A549 (cell line): ENCODE data around the gene MAGI1. TPM values are rescaled to one million over a fixed set of nuclear protein-coding genes. Genes with fewer than 3 reads are reported as not detected.

Source experiments
- ATAC-seq, 2 experiments: fragments of 200-7000 bp in 1 of 2; fragments of >200 bp in 1 of 2; cut with Nextera tagmentation in 1 of 2; cut with Tn5 transposase in 1 of 2; 3 replicates each; pipeline versions ENCODE4 v1.8.0 to v1.9.1; 2018 to 2020; ENCODE audit warnings: mild to moderate bottlenecking in 1 of 2, moderate library complexity in 1 of 2
- CTCF ChIA-PET: fragments of 300-600 bp; sonication (Branson Sonifier 250); formaldehyde crosslinking; extraction: SDS; loops from one replicate; lab custom pipeline; 2021; ENCODE audit warnings: antibody characterized with exemption, inconsistent platforms; lab: Yijun Ruan, JAX
- POLR2A ChIA-PET: fragments of 350-600 bp; formaldehyde crosslinking; extraction: SDS; loops from one replicate; lab custom pipeline; 2021; ENCODE audit warnings: antibody characterized with exemption, inconsistent platforms; lab: Yijun Ruan, JAX
- DNase-seq, 2 experiments: peaks; one replicate each; pipeline versions ENCODE4 v3.0.0 to v3.0.0-alpha.2; 2011 to 2016; ENCODE audit warnings: low read depth in 1 of 2, low spot score in 1 of 2
- FAIRE-seq: peaks from 2 replicates; lab custom pipeline; 2011; peaks lifted over from hg19 to GRCh38; lab: Jason Lieb, UNC
- H3K27ac ChIP-seq, 2 experiments: fragments of >200 bp; sonication (Bioruptor Twin); formaldehyde crosslinking; 3 replicates each; pipeline ENCODE4 v1.5.1; 2016 to 2017
- H3K4me1 ChIP-seq: fragments of >200 bp; sonication (Bioruptor Twin); formaldehyde crosslinking; 3 replicates; pipeline ENCODE4 v1.6.1; 2016
- H3K4me2 ChIP-seq: fragments of >200 bp; sonication (Bioruptor Twin); formaldehyde crosslinking; 3 replicates; pipeline ENCODE4 v1.6.1; 2016
- H3K4me3 ChIP-seq: fragments of >200 bp; sonication (Bioruptor Twin); formaldehyde crosslinking; 3 replicates; pipeline ENCODE4 v1.5.1; 2016
- H3K9me3 ChIP-seq: fragments of >200 bp; sonication (Bioruptor Twin); formaldehyde crosslinking; 3 replicates; pipeline ENCODE4 v1.6.1; 2016
- BHLHE40 ChIP-seq: IDR thresholded peaks from 2 replicates; pipeline ENCODE4 v1.6.1; 2012; ENCODE audit warnings: low read depth, low read length, inconsistent platforms
- CBX8 ChIP-seq: fragments of 200-600 bp; sonication (generic); IDR thresholded peaks from 2 replicates; pipeline ENCODE4 v1.6.1; 2016
- CHD2 ChIP-seq: fragments of 150-350 bp; IDR thresholded peaks from 2 replicates; pipeline ENCODE4 v1.6.1; 2014; ENCODE audit warnings: low read length; ENCODE audit not compliant: partially characterized antibody
- EP300 ChIP-seq, 2 experiments: fragments of >200 bp; sonication (Bioruptor Twin); formaldehyde crosslinking; IDR thresholded peaks; 2 replicates in 1 of 2; 3 replicates in 1 of 2; pipeline ENCODE4 v1.6.1; 2016 to 2017
- ESRRA ChIP-seq: fragments of 150-350 bp; IDR thresholded peaks from 2 replicates; pipeline ENCODE4 v1.6.1; 2014; ENCODE audit warnings: mild to moderate bottlenecking, low read length, borderline replicate concordance
- FOSB ChIP-seq: fragments of 250-450 bp; sonication (Bioruptor Pico); IDR thresholded peaks from 2 replicates; pipeline ENCODE4 v1.5.0; 2020; ENCODE audit warnings: mild to moderate bottlenecking, moderate library complexity
- GATA3 ChIP-seq: IDR thresholded peaks from 2 replicates; pipeline ENCODE4 v1.6.1; 2012; ENCODE audit warnings: borderline replicate concordance
- HEYL ChIP-seq: fragments of 250-450 bp; sonication (Bioruptor Pico); IDR thresholded peaks from 2 replicates; pipeline ENCODE4 v1.8.0; 2021; ENCODE audit warnings: mild to moderate bottlenecking, moderate library complexity
- POLR2AphosphoS2 ChIP-seq: conservative IDR thresholded peaks from 2 replicates; pipeline ENCODE4 v1.6.1; 2012; ENCODE audit warnings: low read length, improper control_type of control experiment, inconsistent platforms
- RAD21 ChIP-seq, 2 experiments: fragments of >200 bp in 1 of 2; sonication (Bioruptor Twin) in 1 of 2; formaldehyde crosslinking in 1 of 2; IDR thresholded peaks in 1 of 2; conservative IDR thresholded peaks in 1 of 2; 2 replicates in 1 of 2; 3 replicates in 1 of 2; pipeline ENCODE4 v1.6.1; 2012 to 2018; ENCODE audit warnings: inconsistent platforms in 1 of 2
- RFX5 ChIP-seq: fragments of 450-650 bp; IDR thresholded peaks from 2 replicates; pipeline ENCODE4 v1.7.1; 2014; ENCODE audit warnings: antibody characterized with exemption, mild to moderate bottlenecking, moderate library complexity
- RNF2 ChIP-seq: fragments of 200-600 bp; sonication (generic); IDR thresholded peaks from 2 replicates; pipeline ENCODE4 v1.6.1; 2016; ENCODE audit warnings: low read depth, mild to moderate bottlenecking, antibody characterized with exemption, moderate library complexity, borderline replicate concordance
- TFCP2L1 ChIP-seq: fragments of 250-450 bp; sonication (Bioruptor Pico); IDR thresholded peaks from 2 replicates; pipeline ENCODE4 v1.5.0; 2021; ENCODE audit warnings: mild to moderate bottlenecking
- TP53 ChIP-seq: fragments of 250-450 bp; sonication (Bioruptor Pico); IDR thresholded peaks from 2 replicates; pipeline ENCODE4 v1.5.0; 2021; ENCODE audit warnings: mild to moderate bottlenecking, moderate library complexity
- ZFP36 ChIP-seq: fragments of 450-650 bp; IDR thresholded peaks from 2 replicates; pipeline ENCODE4 v1.6.1; 2014; ENCODE audit warnings: borderline replicate concordance; ENCODE audit not compliant: partially characterized antibody
- WGBS: methylation state at CpG from one replicate; pipeline ENCODE4 v1.1.6; 2017; ENCODE audit errors: missing lambda C conversion rate; 5-methylcytosine and 5-hydroxymethylcytosine counted together
- polyA plus RNA-seq, 4 experiments: library from polyadenylated mRNA; depleted of rRNA in 3 of 4; stranded (reverse); fragments of >200 nt; fragmentation: RNase III in 1 of 4; extraction: RNeasy Plus Mini Kit Qiagen cat#74134 plus additional on column Dnase treatment in 1 of 4; gene quantifications; 2 replicates in 3 of 4; 3 replicates in 1 of 4; pipeline ENCODE4 v1.2.3, GENCODE V29; 2011 to 2017
- TF ChIP-seq, protein P1 (sequence below): fragments of >200 bp; sonication (Bioruptor Twin); formaldehyde crosslinking; IDR thresholded peaks from 3 replicates; pipeline ENCODE4 v1.5.1; 2016
- TF ChIP-seq, protein P2 (sequence below): fragments of >200 bp; sonication (Bioruptor Twin); formaldehyde crosslinking; IDR thresholded peaks from 3 replicates; pipeline ENCODE4 v1.6.1; 2016
- TF ChIP-seq, protein P3 (sequence below): IDR thresholded peaks from 2 replicates; pipeline ENCODE4 v1.6.1; 2012
- TF ChIP-seq, protein P4 (sequence below): fragments of 250-450 bp; sonication (Bioruptor Pico); IDR thresholded peaks from 2 replicates; pipeline ENCODE4 v1.5.0; 2020; ENCODE audit warnings: low read depth, mild to moderate bottlenecking, moderate library complexity

The MAGI1 gene
- polyA plus RNA-seq, 2 of the 4 experiments (the other 2 are of a cell fraction): 4.7 to 6.6 TPM

DNA sequence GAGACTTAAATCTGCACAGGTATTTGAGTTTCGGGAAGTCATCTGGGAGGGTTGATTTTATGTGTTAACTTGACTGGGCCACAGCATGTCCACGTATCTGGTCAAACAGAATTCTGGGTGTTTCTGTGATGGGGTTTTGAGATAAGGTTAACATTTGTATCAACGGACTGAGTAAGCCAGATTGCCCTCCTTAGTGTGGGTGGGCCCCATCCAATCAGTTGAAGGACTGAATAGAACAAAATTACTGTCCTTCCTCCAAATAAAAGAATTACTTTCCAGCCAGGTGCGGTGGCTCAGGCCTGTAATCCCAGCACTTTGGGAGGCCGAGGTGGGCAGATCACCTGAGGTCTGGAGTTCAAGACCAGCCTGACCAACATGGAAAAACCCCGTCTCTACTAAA, 399.3 kb downstream of the MAGI1 start:
- ChIA-PET CTCF (no interaction called here), POLR2A (no interaction called here)
- Histone ChIP-seq H3K4me2 (no peak overlapping the region), H3K27ac (no peak overlapping the region), H3K9me3 (no peaks in the 10 kb centered on the region), H3K4me3 (no peak overlapping the region), H3K4me1 (no peaks in the 10 kb centered on the region)
- 81% methylated on average over 6 of the region's 6 CpGs for WGBS
- no peak for DNase-seq
- no peak for ATAC-seq
- no peak for TF ChIP-seq TP53 (CRISPR knock-in tag)
- FAIRE-seq: no peak

DNA sequence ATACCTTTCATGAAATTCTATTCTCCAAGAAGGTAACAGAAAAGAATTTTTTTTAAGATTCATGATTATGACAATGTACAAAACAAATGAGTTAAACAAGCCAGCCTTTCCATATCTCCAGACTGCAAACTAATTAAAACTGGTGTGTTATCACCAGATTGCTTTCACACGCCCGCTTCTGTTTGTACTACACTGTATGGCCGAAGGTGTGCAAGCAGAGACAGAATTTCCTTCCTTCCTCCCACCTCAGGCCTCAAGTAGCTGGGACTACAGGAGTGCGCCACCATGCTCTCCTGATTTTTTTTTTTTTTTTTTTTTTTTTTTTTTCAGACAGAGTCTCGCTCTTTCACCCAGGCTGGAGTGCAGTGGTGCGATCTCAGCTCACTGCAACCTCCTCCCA, 400.4 kb downstream of the MAGI1 start:
- no peak overlapping the region for H3K4me3 ChIP-seq
- H3K4me2 ChIP-seq: no peak overlapping the region
- TF ChIP-seq RNF2 (no peak), CHD2 (no peak), GATA3 (no peak), RFX5 (no peak), RAD21 (conservative IDR thresholded peaks at IDR 0.05 in 1 of 2, IDR thresholded peaks at IDR 0.05 in 1 of 2) (no peak)
- TF ChIP-seq, protein P1, sequence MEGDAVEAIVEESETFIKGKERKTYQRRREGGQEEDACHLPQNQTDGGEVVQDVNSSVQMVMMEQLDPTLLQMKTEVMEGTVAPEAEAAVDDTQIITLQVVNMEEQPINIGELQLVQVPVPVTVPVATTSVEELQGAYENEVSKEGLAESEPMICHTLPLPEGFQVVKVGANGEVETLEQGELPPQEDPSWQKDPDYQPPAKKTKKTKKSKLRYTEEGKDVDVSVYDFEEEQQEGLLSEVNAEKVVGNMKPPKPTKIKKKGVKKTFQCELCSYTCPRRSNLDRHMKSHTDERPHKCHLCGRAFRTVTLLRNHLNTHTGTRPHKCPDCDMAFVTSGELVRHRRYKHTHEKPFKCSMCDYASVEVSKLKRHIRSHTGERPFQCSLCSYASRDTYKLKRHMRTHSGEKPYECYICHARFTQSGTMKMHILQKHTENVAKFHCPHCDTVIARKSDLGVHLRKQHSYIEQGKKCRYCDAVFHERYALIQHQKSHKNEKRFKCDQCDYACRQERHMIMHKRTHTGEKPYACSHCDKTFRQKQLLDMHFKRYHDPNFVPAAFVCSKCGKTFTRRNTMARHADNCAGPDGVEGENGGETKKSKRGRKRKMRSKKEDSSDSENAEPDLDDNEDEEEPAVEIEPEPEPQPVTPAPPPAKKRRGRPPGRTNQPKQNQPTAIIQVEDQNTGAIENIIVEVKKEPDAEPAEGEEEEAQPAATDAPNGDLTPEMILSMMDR: no peak
- TF ChIP-seq, protein P2, sequence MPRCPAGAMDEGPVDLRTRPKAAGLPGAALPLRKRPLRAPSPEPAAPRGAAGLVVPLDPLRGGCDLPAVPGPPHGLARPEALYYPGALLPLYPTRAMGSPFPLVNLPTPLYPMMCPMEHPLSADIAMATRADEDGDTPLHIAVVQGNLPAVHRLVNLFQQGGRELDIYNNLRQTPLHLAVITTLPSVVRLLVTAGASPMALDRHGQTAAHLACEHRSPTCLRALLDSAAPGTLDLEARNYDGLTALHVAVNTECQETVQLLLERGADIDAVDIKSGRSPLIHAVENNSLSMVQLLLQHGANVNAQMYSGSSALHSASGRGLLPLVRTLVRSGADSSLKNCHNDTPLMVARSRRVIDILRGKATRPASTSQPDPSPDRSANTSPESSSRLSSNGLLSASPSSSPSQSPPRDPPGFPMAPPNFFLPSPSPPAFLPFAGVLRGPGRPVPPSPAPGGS: no peak
- POLR2A ChIA-PET: interaction anchor here (0.6 kb wide), 1 partner anchor 175 kb away, joined by 3 read pairs; no protein-coding TSS in a partner anchor
- 95% methylated on average over 6 of the region's 6 CpGs for WGBS
- ATAC-seq (no peak), DNase-seq (no peak), FAIRE-seq (no peak)
- no peaks in the 10 kb centered on the region for H3K4me1 ChIP-seq
- CTCF ChIA-PET: no interaction called here
- no peak overlapping the region for H3K27ac ChIP-seq
- no peaks in the 10 kb centered on the region for H3K9me3 ChIP-seq

DNA sequence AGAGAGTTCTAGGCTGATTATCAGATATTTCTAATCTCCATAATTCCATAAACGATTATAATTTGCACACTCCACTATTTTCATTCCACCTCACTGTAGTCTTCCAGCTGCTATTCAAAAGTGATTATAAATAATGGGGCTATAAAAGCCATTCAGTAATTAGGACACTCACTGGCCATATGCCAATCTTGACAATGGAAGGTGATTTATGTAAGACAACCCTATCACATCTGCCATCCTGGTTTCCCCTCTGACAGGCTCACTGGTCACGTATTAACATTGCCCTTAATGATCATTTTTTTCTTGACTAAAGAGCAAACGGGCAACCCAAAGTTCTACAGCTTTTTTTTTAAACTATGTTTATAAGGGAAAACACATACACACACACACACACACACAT, 402.4 kb downstream of the MAGI1 start:
- Histone ChIP-seq H3K27ac (no peak overlapping the region), H3K4me2 (no peak overlapping the region), H3K4me1 (no peaks in the 10 kb centered on the region), H3K4me3 (no peak overlapping the region), H3K9me3 (no peaks in the 10 kb centered on the region)
- 56% methylated on average over 3 of the region's 3 CpGs for WGBS
- ATAC-seq: no peak
- no peak for DNase-seq
- ChIA-PET CTCF (no interaction called here), POLR2A (no interaction called here)
- no peak for FAIRE-seq
- TF ChIP-seq, protein P2: no peak
- TF ChIP-seq TP53 (CRISPR knock-in tag) (no peak), EP300 (IDR thresholded peaks at IDR 0.05) (no peak), ESRRA (no peak), POLR2AphosphoS2 (no peak), TFCP2L1 (CRISPR knock-in tag) (no peak), CHD2 (no peak), ZFP36 (no peak), HEYL (CRISPR knock-in tag) (no peak), BHLHE40 (no peak), FOSB (CRISPR knock-in tag) (no peak), CBX8 (no peak)
- TF ChIP-seq, protein P3, sequence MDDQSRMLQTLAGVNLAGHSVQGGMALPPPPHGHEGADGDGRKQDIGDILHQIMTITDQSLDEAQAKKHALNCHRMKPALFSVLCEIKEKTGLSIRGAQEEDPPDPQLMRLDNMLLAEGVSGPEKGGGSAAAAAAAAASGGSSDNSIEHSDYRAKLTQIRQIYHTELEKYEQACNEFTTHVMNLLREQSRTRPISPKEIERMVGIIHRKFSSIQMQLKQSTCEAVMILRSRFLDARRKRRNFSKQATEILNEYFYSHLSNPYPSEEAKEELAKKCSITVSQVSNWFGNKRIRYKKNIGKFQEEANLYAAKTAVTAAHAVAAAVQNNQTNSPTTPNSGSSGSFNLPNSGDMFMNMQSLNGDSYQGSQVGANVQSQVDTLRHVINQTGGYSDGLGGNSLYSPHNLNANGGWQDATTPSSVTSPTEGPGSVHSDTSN: no peak
- TF ChIP-seq, protein P4, sequence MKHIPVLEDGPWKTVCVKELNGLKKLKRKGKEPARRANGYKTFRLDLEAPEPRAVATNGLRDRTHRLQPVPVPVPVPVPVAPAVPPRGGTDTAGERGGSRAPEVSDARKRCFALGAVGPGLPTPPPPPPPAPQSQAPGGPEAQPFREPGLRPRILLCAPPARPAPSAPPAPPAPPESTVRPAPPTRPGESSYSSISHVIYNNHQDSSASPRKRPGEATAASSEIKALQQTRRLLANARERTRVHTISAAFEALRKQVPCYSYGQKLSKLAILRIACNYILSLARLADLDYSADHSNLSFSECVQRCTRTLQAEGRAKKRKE (CRISPR knock-in tag): no peak
